ENCODE measurements around the gene PNPLA1. TPM values are rescaled to one million over a fixed set of nuclear protein-coding genes. Genes with fewer than 3 reads are reported as not detected.

Gene PNPLA1
- polyA plus RNA-seq, 4 donors: 0.55 to 2.7 (median 1.9) TPM

- Histone ChIP-seq H3K4me3 (ENCODE audit: low read depth in 1 of 3, low read length in 3 of 3) (no peak overlapping the region), H3K4me1 (ENCODE audit: control insufficient read depth in 3 of 3, insufficient read depth in 2 of 3, low read depth in 1 of 3, low read length in 2 of 3) (peaks cover 0 to 54% (median 0%) of the 10 kb centered on the region in 3 donors), H3K36me3 (ENCODE audit: control insufficient read depth in 3 of 3, insufficient read depth in 2 of 3, low read depth in 1 of 3, low read length in 3 of 3) (no peaks in the 10 kb centered on the region), H3K27ac (ENCODE audit: low read depth in 1 of 3, low read length in 2 of 3) (no peak overlapping the region), H3K9me3 (ENCODE audit: control insufficient read depth in 2 of 2, insufficient read depth in 1 of 2, low read depth in 1 of 2, low read length in 1 of 2) (no peaks in the 10 kb centered on the region), H3K27me3 (ENCODE audit: control insufficient read depth in 3 of 3, insufficient read depth in 3 of 3, low read length in 3 of 3) (no peaks in the 10 kb centered on the region)
- WGBS, 3 donors: 93 to 99% (median 95%) methylated on average over 5 of the region's 5 CpGs
- DNase-seq: no peak
- no peak for FAIRE-seq
Measured at GRCh38 chr6:36273067-36273466, 3.2 kb downstream of the PNPLA1 start.

DNA sequence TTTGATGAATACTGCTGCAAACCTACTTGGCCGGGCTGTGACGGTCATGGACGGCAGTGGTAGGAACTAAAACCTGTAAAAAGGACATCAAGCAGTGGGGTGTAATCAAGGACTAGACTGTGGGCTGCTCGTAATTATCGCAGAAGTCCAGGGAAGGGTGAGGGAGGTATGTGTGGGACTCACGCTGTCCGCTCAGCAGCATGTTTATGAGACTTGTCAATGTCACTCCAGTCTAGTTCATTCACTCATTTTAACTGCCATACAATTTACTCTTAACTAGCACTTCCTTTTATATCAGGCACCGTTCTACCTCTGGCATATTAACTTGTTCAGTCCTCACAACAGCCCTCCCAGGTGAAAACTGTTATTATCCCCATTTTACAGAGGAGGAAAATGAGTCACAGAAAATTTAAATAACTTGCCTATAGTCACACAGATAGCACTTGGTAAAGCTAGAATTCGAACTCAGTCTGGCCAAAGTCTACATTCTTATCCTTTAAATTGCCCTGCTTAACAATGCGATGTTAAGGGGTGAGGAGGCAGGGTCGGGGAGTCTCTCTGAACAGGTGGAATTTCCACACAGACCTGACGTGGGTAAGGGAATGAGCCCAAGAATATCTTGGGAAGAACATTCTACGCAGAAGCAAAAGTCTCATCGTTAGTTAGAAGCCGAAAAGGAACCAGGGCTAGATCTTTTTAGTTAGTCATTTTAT is 4.1 kb downstream of the PNPLA1 start:
- FAIRE-seq (no peak), DNase-seq (peak; percentile 54 to 70)
- H3K36me3 ChIP-seq (ENCODE audit: control insufficient read depth in 3 of 3, insufficient read depth in 2 of 3, low read depth in 1 of 3, low read length in 3 of 3): no peaks in the 10 kb centered on the region
- WGBS, 3 donors: 59 to 75% (median 66%) methylated on average over 15 of the region's 15 CpGs
- H3K27ac ChIP-seq (ENCODE audit: low read depth in 1 of 3, low read length in 2 of 3): no peak overlapping the region
- no peaks in the 10 kb centered on the region for H3K27me3 ChIP-seq (ENCODE audit: control insufficient read depth in 3 of 3, insufficient read depth in 3 of 3, low read length in 3 of 3)
- no peak overlapping the region for H3K4me3 ChIP-seq (ENCODE audit: low read depth in 1 of 3, low read length in 3 of 3)
- no peaks in the 10 kb centered on the region for H3K9me3 ChIP-seq (ENCODE audit: control insufficient read depth in 2 of 2, insufficient read depth in 1 of 2, low read depth in 1 of 2, low read length in 1 of 2)
- H3K4me1 ChIP-seq (ENCODE audit: control insufficient read depth in 3 of 3, insufficient read depth in 2 of 3, low read depth in 1 of 3, low read length in 2 of 3): peaks cover 0 to 50% (median 0%) of the 10 kb centered on the region in 3 donors

GRCh38 chr6:36276581-36277536 is 7.0 kb downstream of the PNPLA1 start:
- Histone ChIP-seq H3K9me3 (ENCODE audit: control insufficient read depth in 2 of 2, insufficient read depth in 1 of 2, low read depth in 1 of 2, low read length in 1 of 2) (no peaks in the 10 kb centered on the region), H3K4me3 (ENCODE audit: low read depth in 1 of 3, low read length in 3 of 3) (no peak overlapping the region), H3K4me1 (ENCODE audit: control insufficient read depth in 3 of 3, insufficient read depth in 2 of 3, low read depth in 1 of 3, low read length in 2 of 3) (peaks cover 0 to 32% (median 0%) of the 10 kb centered on the region in 3 donors), H3K27ac (ENCODE audit: low read depth in 1 of 3, low read length in 2 of 3) (no peak overlapping the region), H3K36me3 (ENCODE audit: control insufficient read depth in 3 of 3, insufficient read depth in 2 of 3, low read depth in 1 of 3, low read length in 3 of 3) (no peaks in the 10 kb centered on the region), H3K27me3 (ENCODE audit: control insufficient read depth in 3 of 3, insufficient read depth in 3 of 3, low read length in 3 of 3) (no peaks in the 10 kb centered on the region)
- 80 to 91% (median 90%) methylated on average over 13 of the region's 13 CpGs for WGBS, 3 donors
- FAIRE-seq (no peak), DNase-seq (no peak)

GRCh38 chr6:36277946-36278470 is 8.1 kb downstream of the PNPLA1 start:
- 21 to 62% (median 39%) methylated on average over 2 of the region's 2 CpGs for WGBS, 3 donors
- Histone ChIP-seq H3K4me3 (ENCODE audit: low read depth in 1 of 3, low read length in 3 of 3) (no peak overlapping the region), H3K9me3 (ENCODE audit: control insufficient read depth in 2 of 2, insufficient read depth in 1 of 2, low read depth in 1 of 2, low read length in 1 of 2) (no peaks in the 10 kb centered on the region), H3K4me1 (ENCODE audit: control insufficient read depth in 3 of 3, insufficient read depth in 2 of 3, low read depth in 1 of 3, low read length in 2 of 3) (peaks cover 0 to 27% (median 0%) of the 10 kb centered on the region in 3 donors), H3K36me3 (ENCODE audit: control insufficient read depth in 3 of 3, insufficient read depth in 2 of 3, low read depth in 1 of 3, low read length in 3 of 3) (no peaks in the 10 kb centered on the region), H3K27me3 (ENCODE audit: control insufficient read depth in 3 of 3, insufficient read depth in 3 of 3, low read length in 3 of 3) (no peaks in the 10 kb centered on the region), H3K27ac (ENCODE audit: low read depth in 1 of 3, low read length in 2 of 3) (no peak overlapping the region)
- no peak for FAIRE-seq
- DNase-seq: peak; percentile 15 to 39

DNA sequence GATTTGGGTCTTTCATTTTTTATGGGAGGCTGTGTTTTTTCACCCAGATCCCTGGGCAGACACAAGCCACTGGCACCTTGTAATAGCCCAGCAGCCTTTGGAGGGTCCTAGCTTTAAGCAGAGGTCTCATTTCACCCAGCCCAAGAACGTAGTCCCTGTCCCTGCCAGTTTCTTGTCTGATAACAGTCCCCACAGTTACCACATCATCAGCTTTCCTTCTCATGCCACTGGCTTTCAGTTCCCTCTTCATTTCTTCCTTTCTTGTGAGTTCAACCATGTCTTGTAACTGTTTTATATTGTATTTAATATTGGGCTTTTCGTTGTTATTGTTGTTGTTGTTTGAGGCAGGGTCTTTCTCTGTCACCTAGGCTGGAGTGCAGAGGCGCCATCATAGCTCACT is 10.6 kb downstream of the PNPLA1 start:
- FAIRE-seq: no peak
- Histone ChIP-seq H3K4me1 (ENCODE audit: control insufficient read depth in 3 of 3, insufficient read depth in 2 of 3, low read depth in 1 of 3, low read length in 2 of 3) (peaks cover 0 to 18% (median 0%) of the 10 kb centered on the region in 3 donors), H3K4me3 (ENCODE audit: low read depth in 1 of 3, low read length in 3 of 3) (no peak overlapping the region), H3K27ac (ENCODE audit: low read depth in 1 of 3, low read length in 2 of 3) (no peak overlapping the region), H3K27me3 (ENCODE audit: control insufficient read depth in 3 of 3, insufficient read depth in 3 of 3, low read length in 3 of 3) (peaks cover 0 to 18% (median 7%) of the 10 kb centered on the region in 3 donors), H3K9me3 (ENCODE audit: control insufficient read depth in 2 of 2, insufficient read depth in 1 of 2, low read depth in 1 of 2, low read length in 1 of 2) (no peaks in the 10 kb centered on the region), H3K36me3 (ENCODE audit: control insufficient read depth in 3 of 3, insufficient read depth in 2 of 3, low read depth in 1 of 3, low read length in 3 of 3) (no peaks in the 10 kb centered on the region)
- no peak for DNase-seq
- WGBS, 3 donors: 74 to 76% (median 74%) methylated on average over 3 of the region's 3 CpGs

DNA sequence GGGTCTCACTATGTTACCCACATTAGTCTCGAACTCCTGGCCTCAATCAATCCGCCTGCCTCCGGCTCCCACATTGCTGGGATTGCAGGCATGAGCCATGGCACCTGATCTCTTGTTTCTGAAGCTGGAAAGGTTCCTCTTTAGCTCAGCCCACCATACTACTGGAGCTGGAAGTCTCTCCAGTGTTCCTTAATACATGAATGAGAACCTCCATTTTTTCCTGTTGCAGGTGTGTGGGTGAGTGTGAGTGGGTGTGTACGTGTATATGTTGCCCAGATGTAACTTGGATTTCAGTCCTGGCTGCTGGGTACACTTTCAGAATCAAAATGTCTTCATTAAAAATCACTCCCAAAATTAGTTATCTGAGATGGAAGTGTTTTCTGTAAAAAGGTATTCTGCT is 11.1 kb downstream of the PNPLA1 start:
- DNase-seq (no peak), FAIRE-seq (no peak)
- Histone ChIP-seq H3K36me3 (ENCODE audit: control insufficient read depth in 3 of 3, insufficient read depth in 2 of 3, low read depth in 1 of 3, low read length in 3 of 3) (no peaks in the 10 kb centered on the region), H3K4me3 (ENCODE audit: low read depth in 1 of 3, low read length in 3 of 3) (no peak overlapping the region), H3K27me3 (ENCODE audit: control insufficient read depth in 3 of 3, insufficient read depth in 3 of 3, low read length in 3 of 3) (peaks cover 0 to 23% (median 7%) of the 10 kb centered on the region in 3 donors), H3K27ac (ENCODE audit: low read depth in 1 of 3, low read length in 2 of 3) (no peak overlapping the region), H3K4me1 (ENCODE audit: control insufficient read depth in 3 of 3, insufficient read depth in 2 of 3, low read depth in 1 of 3, low read length in 2 of 3) (peaks cover 0 to 22% (median 0%) of the 10 kb centered on the region in 3 donors), H3K9me3 (ENCODE audit: control insufficient read depth in 2 of 2, insufficient read depth in 1 of 2, low read depth in 1 of 2, low read length in 1 of 2) (no peaks in the 10 kb centered on the region)
- 84 to 85% (median 85%) methylated on average over 4 of the region's 4 CpGs for WGBS, 3 donors

DNA sequence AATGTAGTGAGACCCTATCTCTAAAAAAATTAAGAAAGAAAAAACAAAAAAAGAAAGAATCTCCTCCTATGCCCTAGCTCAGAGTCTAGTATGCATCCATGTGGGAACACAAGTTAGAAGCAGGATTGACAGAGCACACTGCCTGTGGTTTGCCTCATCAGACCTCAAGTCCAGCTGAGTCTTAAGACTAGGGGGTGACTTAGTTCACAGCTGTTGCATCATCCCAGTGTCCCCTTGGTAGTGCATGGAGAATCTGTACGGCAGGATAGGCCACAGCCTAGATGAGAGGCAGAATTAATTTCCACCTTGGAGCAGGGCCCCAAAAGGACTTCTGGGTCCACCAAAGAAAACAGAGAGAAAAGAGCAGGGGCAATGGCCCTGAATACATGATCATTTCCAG is 13.7 kb downstream of the PNPLA1 start:
- WGBS, 3 donors: 91 to 96% (median 92%) methylated on average over 1 of the region's 1 CpG

DNA sequence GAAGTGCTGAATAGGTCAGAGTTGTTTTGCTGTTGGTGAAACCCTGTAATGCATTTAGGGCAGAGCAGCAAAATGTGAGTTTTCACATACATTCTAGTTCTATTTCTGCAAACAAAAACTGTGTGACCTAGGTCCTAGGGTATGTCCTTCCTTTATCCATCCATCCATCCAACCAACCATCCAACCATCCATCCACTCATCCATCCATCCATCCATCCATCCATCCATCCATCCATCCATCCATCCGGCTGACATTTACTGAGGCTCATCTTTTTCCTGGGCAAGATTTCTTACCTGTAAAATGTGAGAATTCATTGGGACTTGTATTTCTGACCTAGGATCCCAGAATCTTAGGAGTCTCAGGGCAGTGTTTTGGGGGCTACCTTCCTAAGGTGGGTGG is 14.5 kb downstream of the PNPLA1 start:
- Histone ChIP-seq H3K27me3 (ENCODE audit: control insufficient read depth in 3 of 3, insufficient read depth in 3 of 3, low read length in 3 of 3) (peaks cover 0 to 33% (median 7%) of the 10 kb centered on the region in 3 donors), H3K36me3 (ENCODE audit: control insufficient read depth in 3 of 3, insufficient read depth in 2 of 3, low read depth in 1 of 3, low read length in 3 of 3) (no peaks in the 10 kb centered on the region), H3K9me3 (ENCODE audit: control insufficient read depth in 2 of 2, insufficient read depth in 1 of 2, low read depth in 1 of 2, low read length in 1 of 2) (no peaks in the 10 kb centered on the region), H3K4me3 (ENCODE audit: low read depth in 1 of 3, low read length in 3 of 3) (no peak overlapping the region), H3K27ac (ENCODE audit: low read depth in 1 of 3, low read length in 2 of 3) (no peak overlapping the region), H3K4me1 (ENCODE audit: control insufficient read depth in 3 of 3, insufficient read depth in 2 of 3, low read depth in 1 of 3, low read length in 2 of 3) (peaks cover 0 to 4% (median 0%) of the 10 kb centered on the region in 3 donors)
- WGBS, 3 donors: 88 to 100% (median 100%) methylated on average over 1 of the region's 1 CpG
- DNase-seq (no peak), FAIRE-seq (no peak)

More for the DNA sequence above, 13.7 kb downstream of the PNPLA1 start:
- Histone ChIP-seq H3K27me3 (ENCODE audit: control insufficient read depth in 3 of 3, insufficient read depth in 3 of 3, low read length in 3 of 3) (peaks cover 0 to 33% (median 7%) of the 10 kb centered on the region in 3 donors), H3K4me1 (ENCODE audit: control insufficient read depth in 3 of 3, insufficient read depth in 2 of 3, low read depth in 1 of 3, low read length in 2 of 3) (peaks cover 0 to 6% (median 0%) of the 10 kb centered on the region in 3 donors), H3K36me3 (ENCODE audit: control insufficient read depth in 3 of 3, insufficient read depth in 2 of 3, low read depth in 1 of 3, low read length in 3 of 3) (no peaks in the 10 kb centered on the region), H3K27ac (ENCODE audit: low read depth in 1 of 3, low read length in 2 of 3) (no peak overlapping the region), H3K4me3 (ENCODE audit: low read depth in 1 of 3, low read length in 3 of 3) (no peak overlapping the region), H3K9me3 (ENCODE audit: control insufficient read depth in 2 of 2, insufficient read depth in 1 of 2, low read depth in 1 of 2, low read length in 1 of 2) (no peaks in the 10 kb centered on the region)
- no peak for FAIRE-seq
- no peak for DNase-seq

All from small intestine (tissue), 7 donors.